ENCODE measurements around the gene KCNH3.

KCNH3 gene

DNA sequence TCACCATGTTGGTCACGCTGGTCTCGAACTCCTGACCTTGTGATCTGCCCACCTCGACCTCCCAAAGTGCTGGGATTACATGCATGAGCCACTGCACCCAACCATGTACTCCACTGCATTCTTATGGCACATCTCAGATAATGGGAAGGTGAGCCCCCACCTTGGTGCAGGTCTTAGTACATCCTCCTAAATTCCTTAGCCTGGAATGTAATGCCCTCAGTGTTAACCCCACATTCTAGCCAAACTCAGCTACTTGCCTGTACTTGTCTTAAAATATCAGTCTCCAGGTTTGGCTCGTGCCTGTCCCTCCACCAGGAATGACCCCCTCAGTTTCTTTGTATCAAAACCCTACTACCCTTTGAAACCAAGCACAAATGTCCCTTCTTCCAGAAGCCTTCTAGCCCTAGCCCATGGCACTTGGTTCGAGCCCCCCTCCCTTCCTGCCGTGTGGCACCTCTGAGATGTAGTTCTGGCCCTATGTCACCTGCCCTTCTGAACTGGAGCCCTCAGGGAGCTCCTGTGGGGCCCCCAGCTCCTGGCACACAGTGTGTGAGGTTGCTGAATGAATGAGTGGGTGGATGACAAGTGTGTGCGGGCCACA, 8.4 kb downstream of the KCNH3 start:
- TF ChIP-seq, protein P1, sequence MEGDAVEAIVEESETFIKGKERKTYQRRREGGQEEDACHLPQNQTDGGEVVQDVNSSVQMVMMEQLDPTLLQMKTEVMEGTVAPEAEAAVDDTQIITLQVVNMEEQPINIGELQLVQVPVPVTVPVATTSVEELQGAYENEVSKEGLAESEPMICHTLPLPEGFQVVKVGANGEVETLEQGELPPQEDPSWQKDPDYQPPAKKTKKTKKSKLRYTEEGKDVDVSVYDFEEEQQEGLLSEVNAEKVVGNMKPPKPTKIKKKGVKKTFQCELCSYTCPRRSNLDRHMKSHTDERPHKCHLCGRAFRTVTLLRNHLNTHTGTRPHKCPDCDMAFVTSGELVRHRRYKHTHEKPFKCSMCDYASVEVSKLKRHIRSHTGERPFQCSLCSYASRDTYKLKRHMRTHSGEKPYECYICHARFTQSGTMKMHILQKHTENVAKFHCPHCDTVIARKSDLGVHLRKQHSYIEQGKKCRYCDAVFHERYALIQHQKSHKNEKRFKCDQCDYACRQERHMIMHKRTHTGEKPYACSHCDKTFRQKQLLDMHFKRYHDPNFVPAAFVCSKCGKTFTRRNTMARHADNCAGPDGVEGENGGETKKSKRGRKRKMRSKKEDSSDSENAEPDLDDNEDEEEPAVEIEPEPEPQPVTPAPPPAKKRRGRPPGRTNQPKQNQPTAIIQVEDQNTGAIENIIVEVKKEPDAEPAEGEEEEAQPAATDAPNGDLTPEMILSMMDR (IDR thresholded peaks at IDR 0.05; ENCODE audit: borderline replicate concordance, insufficient read depth, low read depth, low read length), result no peak
- no peak overlapping the region for H3K4me3 ChIP-seq (ENCODE audit: low read depth, low read length)

DNA sequence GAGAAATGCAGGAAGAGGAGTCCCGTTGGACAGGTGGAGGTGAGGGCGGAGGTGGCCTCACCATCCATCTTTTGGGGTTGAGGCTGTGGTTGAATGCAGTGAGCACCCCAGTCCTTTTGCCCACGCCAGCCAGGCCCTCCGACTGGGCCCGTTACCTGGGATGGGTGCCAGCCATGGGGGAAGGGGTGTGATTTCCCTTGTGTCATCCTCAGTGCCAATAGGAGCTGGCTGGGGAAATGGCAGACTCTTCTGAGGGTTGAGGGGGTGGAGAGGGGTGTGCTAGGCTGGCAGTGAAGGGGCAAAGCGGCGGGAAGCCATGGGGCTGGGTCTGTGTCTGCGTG, 9.6 kb downstream of the KCNH3 start:
- peak overlapping the region; percentile 37 for H3K4me3 ChIP-seq (ENCODE audit: low read depth, low read length)
- TF ChIP-seq, protein P1 (IDR thresholded peaks at IDR 0.05; ENCODE audit: borderline replicate concordance, insufficient read depth, low read depth, low read length), result no peak

DNA sequence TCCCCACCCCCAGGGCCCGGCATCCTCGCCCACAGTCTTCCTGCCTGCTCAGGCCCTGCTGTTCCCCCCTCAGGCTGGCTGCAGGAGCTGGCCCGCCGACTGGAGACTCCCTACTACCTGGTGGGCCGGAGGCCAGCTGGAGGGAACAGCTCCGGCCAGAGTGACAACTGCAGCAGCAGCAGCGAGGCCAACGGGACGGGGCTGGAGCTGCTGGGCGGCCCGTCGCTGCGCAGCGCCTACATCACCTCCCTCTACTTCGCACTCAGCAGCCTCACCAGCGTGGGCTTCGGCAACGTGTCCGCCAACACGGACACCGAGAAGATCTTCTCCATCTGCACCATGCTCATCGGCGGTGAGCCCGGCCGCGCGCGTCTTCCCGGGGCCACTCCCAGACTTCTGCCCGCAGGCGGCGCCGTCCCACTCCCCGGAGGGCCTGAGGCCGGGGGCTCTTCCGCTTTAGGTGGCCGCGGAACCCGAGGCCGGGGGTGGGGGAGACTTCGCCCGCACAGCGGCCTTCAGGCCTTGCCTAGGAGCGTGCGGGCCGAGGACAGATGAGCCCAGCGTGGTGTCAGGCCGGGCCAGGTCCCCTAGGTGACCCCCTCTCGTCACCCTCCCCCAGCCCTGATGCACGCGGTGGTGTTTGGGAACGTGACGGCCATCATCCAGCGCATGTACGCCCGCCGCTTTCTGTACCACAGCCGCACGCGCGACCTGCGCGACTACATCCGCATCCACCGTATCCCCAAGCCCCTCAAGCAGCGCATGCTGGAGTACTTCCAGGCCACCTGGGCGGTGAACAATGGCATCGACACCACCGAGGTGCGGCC, 10.2 kb downstream of the KCNH3 start:
- TF ChIP-seq, protein P1 (IDR thresholded peaks at IDR 0.05; ENCODE audit: borderline replicate concordance, insufficient read depth, low read depth, low read length), result 0 out of 2 replicates have a peak, but pooled peaks have one; percentile 11

DNA sequence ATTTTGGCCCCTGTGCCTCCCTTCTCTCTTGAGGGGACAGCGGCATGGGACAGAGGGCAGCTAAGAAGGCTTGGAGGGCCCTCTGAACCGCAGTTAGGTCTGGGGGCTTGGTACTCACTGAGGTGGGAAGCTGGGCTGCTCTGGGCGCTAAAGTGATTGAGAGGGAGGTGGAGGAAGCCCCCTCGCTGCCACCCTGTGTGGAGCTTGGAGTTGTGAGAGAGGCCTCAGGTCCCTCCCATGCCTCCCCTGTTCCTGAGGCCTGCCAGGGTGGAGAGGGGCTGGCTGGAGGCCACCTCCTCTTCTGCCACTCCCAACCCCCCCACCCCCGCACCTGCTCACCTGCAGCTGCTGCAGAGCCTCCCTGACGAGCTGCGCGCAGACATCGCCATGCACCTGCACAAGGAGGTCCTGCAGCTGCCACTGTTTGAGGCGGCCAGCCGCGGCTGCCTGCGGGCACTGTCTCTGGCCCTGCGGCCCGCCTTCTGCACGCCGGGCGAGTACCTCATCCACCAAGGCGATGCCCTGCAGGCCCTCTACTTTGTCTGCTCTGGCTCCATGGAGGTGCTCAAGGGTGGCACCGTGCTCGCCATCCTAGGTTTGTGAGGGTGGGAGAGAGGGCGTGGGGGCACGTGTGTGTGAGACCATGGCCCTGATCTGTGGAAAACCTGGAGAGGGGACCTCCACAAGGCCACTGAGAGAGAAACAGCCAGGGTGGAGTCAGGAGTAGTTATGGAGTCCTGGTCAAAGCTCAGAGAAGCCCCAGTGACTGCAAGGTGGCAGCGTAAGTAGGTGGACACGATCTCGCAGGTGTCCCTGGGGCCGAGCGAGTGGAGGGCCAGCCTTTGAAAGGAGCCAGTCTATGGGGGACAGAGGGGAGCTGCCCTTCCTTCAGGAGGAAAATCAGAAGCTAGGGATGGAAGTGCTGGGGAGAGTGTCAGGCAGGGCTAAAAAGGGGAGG, 11.2 kb downstream of the KCNH3 start:
- TF ChIP-seq, protein P1 (IDR thresholded peaks at IDR 0.05; ENCODE audit: borderline replicate concordance, insufficient read depth, low read depth, low read length), result no peak
- H3K4me3 ChIP-seq (ENCODE audit: low read depth, low read length), result no peak overlapping the region

More for the DNA sequence above, 10.2 kb downstream of the KCNH3 start:
- H3K4me3 ChIP-seq (ENCODE audit: low read depth, low read length), result peak overlapping the region; percentile 37

DNA sequence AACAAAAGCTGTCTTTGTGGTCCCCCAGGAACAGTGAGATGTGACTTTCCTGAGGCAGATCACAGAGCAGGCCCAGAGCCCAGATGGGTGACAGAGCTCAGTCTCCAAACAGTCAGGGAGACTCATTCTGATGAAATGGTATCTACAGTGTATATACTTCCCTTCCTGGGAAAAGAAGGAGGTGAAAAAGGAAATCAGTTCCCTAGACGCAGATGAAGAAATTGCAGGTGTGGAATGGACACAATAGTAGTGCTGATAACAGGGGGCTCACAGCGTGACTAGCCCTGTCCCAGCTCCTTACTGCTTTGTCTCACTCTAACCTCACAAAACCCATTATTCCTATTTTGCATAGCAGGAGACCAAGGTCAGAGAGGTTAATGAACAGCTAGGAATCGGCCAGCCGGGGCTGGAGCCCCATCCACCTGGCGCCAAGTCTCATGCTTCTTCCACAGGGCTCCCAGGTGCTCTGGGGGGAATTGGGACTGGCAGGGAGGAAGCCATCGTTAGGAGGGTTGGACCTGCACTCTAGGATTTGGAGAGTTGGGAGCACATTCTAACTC, 11.9 kb downstream of the KCNH3 start:
- TF ChIP-seq, protein P1 (IDR thresholded peaks at IDR 0.05; ENCODE audit: borderline replicate concordance, insufficient read depth, low read depth, low read length), result no peak

DNA sequence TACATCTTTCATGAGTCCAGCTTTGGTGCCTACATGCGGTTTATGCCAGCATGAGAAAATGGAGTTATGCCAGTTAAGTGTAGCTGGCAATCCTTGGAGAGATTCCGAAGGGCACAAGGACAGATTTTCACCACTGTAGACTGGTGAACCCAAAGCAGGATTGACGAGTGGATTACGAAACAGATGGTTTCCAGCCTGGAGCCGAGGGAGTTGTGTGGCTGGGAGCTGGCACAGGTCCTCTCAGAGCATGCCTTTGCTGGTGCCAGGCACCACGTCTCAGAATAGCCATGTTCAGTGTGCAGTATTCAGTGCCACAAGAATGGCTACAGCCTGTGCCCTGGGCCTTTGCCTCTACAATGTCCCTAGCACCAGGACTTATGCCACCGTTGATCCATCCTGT, 13.2 kb downstream of the KCNH3 start:
- no peak overlapping the region for H3K4me3 ChIP-seq (ENCODE audit: low read depth, low read length)
- TF ChIP-seq, protein P1 (IDR thresholded peaks at IDR 0.05; ENCODE audit: borderline replicate concordance, insufficient read depth, low read depth, low read length), result no peak

More for the DNA sequence above, 11.9 kb downstream of the KCNH3 start:
- no peak overlapping the region for H3K4me3 ChIP-seq (ENCODE audit: low read depth, low read length)

Measured in GM12875 (cell line).